HG03064 (cell line): ENCODE results near the gene STRADA.
A peak's percentile ranks its signal among the peaks of the same experiment; 100 is the strongest.

Source experiments
- ATAC-seq: cut with Tn5 transposase; IDR thresholded peaks from one replicate; pipeline ENCODE4 v1.9.1; 2021; ENCODE audit warnings: low read depth; ENCODE audit not compliant: unreplicated experiment

Gene STRADA, protein sequence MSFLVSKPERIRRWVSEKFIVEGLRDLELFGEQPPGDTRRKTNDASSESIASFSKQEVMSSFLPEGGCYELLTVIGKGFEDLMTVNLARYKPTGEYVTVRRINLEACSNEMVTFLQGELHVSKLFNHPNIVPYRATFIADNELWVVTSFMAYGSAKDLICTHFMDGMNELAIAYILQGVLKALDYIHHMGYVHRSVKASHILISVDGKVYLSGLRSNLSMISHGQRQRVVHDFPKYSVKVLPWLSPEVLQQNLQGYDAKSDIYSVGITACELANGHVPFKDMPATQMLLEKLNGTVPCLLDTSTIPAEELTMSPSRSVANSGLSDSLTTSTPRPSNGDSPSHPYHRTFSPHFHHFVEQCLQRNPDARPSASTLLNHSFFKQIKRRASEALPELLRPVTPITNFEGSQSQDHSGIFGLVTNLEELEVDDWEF

DNA sequence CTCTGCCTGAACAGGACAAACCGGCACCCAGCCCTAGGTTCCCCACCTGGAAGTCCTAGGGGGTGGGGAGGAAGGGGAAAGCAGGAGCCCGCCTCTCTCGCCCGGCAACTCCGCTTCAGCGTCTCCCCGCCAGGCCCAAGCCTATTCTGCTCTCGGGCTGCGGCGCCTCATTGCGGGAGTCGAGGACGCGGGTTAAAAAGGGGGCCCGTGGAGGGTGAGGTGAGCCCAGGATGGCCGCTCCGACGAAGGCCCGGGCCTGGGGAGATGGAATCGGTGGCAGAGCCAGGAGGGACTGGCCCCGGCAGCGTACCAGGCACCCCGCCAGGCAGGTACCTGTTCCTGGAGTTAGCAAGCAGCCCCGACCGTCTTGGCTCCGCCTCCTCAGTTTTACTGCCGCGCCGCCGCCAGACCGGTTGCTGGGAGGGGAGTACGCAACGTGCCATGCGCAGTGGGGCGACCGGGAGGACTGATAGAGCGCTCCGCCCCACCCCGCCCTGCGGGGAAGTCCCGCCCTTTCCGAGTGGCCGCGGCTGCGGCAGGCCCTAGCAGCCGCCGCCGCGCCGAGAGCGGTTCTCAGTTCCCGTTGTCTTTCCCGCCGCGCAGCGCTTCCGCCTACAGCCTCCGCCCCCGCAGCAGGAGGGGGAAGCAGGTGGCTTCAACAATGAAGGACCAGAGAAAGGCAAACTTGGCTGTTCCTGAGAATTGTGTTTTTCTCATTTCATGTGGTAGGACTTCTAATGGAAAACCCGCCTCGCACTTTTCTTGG, at the start of gene STRADA:
Gene STRADA, minus strand, starts transcription at position 392 of the 766 bp plus-strand sequence. CDS start 13,430 bp downstream, outside the sequence.
- ATAC-seq, result peak; percentile 83

DNA sequence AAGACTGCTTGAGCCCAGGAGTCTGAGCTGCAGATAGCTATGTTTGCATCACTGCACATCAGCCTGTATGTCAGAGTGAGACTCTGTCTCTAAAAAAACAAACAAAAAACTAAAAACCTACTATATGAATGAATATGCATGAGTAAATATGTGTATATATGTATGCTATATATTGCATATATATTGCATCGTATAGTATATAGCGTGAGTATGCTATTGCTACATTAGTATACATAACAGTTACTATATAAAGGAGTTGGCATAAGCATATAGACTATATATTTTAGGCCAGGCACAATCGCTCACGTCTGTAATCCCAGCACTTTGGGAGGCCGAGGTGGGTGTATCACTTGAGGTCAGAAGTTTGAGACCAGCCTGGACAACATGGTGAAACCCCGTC, 48.5 kb upstream of the STRADA start:
- ATAC-seq, result no peak

DNA sequence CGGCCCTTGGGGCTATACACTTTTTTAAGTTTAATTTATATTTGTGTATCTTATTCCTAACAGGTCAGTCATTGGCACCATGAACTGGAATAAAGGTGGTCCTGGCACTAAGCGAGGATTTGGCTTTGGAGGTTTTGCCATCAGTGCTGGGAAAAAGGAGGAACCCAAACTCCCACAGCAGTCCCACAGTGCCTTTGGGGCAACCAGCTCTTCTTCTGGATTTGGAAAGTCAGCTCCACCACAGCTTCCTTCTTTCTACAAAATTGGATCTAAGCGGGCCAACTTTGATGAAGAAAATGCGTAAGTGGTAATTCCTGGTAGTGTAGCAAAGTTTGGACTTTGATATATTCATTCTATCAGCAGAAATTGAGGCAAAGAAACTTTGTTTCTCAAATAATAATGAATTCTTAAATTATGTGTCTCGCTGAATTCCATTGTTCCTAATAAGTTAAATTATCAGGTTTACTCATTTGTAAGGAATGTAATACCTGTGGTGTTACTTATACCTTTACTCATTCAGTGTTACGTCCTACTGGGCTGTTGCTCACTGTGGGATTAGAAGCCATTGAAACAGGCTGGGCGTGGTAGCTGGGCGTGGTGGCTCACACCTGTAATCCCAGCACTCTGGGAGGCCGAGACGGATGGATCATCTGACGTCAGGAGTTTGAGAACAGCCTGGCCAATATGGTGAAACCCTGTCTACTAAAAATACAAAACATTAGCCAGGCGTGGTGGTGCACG, 45.5 kb upstream of the STRADA start:
- no peak for ATAC-seq

DNA sequence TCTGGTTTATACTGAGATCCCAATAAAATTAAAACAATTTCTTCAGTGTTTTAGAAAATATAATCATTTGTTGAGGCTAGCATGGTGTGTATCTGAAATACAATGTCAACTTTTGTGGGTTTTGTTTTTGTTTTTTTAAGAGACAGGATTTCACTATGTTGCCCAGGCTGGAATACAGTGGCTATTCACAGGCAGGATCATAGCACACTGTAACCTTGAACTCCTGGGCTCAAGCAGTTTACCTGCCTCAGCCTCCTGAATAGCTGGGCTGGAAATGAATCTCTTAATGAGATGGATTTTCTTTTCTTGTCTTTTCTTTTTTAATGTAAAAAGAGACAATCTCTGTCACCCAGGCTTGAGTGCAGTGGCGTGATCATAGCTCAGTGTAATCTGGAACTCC, 44.5 kb upstream of the STRADA start:
- ATAC-seq, result no peak

DNA sequence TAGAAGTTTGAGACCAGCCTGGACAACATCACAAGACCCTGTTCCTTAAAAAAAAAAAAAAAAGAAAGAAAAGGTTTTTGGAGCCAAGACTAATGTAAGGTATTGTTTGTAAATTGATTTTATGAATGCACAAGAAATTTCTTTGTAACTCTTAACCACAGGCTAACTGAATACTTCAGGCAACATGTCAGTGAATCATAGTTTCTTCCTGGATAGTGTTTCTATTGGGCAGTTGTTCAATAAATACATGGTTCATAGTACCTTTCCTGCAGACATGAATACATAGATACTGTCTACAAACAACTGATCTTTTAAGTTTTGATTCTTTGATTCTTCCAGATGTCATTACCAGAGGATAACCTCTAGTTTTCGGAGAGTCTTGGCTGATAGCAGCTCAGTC, 44.0 kb upstream of the STRADA start:
- no peak for ATAC-seq

DNA sequence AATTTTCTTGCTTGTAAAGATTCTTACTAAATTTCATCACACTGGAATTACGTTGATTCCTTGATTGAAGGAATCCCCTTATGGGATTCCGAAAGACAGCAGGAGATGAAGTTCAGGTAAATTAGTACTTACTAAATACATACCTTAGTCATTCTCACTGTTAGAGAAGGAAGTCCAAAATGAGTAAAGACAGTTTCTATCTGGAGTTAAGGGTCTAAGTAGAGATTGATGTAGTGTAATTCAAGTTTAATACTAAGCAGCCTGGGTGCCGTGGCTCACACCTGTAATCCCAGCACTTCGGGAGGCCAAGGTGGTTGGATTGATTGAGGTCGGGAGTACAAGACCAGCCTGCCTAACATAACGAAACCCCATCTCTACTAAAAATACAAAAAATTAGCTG, 41.9 kb upstream of the STRADA start:
- ATAC-seq, result no peak

DNA sequence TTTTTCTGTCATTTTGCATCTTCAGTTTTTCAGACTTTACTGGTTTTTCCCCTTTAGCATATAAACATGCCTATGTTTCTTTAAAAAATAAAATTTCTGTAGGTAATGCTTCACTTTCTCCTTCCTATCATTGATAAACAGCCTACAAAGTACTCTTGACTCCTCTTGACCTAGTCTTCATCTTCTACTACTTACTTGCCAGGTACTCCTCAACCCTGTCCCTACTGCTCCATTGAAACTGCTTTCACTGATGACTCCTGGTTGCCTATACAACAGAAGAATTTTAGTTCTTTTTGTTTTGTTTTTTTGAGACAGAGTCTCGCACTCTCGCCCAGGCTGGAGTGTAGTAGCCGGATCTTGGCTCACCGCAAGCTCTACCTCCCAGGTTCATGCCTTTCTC, 39.3 kb upstream of the STRADA start:
- no peak for ATAC-seq

DNA sequence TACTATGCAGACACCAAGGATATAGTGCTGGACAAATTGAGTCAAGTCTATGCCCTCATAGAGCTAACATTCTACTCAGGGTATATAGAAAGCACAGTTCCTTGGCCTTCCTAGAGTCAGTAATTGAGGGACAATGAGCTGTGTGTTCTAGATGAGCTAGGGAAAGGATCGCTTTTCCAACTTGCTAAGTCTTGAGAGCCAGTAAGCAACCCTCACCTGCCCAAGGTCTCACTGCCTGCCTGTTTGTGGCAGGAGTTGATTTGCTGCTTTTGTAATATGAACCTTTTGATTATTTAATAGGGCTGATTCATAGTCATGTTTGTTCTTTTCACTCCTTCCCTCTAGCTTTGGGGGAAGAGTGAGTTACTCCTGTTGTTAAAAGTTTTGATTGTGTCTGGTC, 38.9 kb upstream of the STRADA start:
- ATAC-seq, result no peak

DNA sequence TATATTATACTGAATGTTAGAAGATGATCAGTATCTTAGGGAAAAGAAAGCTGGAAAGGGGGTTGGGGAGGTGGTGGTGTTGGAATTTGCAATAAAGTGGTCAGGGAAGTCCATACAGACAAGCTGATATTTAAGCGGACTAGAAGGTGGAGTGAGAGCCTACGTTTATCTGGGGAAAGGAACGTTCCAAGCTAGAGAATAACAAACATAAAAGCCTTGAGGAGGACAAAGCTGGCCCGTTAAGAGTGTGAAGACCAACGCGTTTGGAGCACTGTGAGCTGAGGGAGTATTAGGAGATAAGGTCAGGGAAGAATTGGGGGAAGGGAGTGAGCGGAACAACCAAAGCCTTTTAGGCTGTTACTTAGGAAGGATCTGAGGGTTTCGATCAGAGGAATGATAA, 33.8 kb upstream of the STRADA start:
- ATAC-seq, result no peak

DNA sequence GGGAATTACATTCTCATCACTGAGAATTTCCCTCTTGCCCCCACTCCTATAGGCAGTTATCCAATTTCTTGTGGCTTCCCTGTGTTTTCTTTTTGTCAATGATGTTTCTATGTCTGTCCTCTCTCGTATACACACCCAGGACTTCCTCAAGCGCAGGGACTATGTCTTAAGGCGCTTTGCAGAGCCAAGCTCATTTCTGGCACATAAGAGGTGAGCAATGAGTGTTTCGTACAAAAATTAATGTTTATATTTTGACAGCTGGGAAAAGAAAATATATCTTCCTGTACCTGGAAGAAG, 33.3 kb upstream of the STRADA start:
- ATAC-seq, result no peak

DNA sequence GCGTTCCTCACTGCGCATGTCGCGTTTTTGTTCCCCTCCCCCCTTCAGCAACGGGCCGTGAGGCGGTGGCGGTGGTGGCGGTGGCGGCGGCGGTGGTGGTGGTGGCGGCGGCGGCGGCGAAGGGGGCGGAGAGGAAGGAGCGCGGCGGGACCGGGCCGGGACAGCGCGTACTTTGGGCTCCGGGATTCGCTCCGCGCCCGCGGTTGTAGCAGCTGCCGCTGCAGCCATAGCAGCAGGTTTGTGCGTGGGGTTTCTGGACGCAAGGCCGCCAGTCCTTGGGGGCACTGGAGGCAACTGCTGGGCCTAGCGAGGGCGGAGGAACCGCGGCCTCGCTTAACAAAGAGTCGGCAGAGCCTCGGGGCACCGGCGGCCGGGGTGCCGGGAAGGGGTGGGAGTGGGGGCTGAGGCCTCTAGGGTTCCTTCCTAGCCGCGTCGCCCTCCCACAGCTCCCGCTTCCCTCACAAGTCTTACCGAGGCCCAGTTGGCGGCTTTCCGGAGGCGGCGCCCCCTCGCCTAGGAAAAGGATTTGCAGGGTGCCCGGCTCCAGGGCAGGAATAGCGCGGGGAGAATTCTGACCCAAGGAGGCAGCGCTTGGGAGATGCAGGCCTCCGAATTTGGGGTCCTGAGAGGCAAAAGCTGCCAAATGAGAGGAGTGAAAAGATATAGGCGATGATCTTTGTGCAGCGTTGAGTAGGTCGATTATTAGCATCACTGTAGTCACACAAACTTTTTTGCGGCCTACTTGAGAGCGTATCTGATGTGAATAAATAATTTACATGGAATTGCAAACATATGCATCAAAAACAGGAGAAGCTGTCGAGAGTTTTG, 32.8 kb upstream of the STRADA start, which contains the start of gene DDX42:
Gene DDX42, plus strand, starts transcription at position 30 of the 828 bp plus-strand sequence. CDS start 12,880 bp downstream, outside the sequence.
- ATAC-seq, result no peak

DNA sequence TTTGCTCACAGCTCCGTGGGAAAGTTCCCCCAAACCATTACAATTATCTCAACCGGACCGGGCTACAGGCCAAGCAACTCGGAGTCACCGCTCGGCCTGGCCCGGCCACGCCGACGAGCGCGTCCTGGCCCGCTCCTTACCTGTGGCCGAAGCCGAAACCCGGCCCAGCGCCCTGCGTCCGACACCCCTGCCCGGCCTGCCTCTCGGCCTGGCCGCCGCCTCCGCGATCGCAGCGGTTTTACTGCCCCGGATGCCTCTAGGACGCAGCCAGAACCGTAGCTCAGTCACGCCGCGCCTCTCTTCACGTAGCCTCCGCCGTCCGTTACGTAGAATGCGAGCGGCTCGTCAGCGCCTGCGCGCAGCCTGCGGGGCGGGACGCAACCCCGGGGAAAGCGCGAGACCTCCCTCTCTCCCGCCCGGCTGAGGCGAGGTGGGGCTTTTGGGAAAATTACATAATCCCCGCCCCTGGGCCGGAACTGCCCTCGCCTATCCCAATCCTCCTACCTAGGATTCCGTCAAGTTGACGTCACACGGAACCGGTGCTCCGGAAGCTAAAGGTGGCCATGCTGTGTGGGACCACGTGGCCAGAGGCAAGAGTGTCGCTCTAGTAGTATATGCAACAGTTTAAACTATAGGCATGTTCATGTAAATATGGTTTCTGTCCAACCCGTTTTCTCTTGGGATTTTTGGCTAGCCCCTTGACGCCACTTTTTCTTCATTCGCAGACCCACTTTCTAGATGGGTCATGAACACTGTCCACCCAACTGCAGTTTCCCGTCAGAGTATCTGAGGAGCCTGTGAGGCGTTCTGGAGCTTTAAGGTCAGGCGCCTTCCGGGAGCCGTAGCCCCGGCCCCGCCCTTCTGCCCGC, 31.9 kb upstream of the STRADA start, which contains the start of gene CCDC47:
Gene CCDC47, minus strand, starts transcription at position 326 of the 869 bp plus-strand sequence. CDS start 7,422 bp downstream, outside the sequence.
- ATAC-seq, result peak; percentile 93

DNA sequence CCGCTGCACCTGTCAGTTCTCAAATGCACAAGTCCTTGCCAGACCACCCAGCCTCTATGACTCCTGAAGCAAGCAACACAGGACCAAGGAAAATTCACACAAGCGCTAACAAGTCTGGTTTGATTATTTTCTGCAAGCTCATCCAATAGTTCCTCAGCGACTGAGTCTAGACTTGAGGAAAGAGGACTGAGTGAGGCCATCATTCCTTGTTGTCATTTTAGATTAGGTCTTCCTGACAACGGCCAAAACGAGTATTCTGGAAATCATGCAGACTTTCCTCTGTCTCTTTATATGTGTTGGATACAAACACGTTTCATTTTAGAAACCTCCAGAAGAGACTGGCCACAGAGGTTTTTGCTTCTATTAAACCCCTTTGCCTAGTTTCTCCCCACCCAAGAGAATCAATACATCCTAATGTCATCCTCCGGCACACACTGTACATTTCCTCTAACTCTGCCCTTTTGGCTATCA, 31.2 kb upstream of the STRADA start:
- no peak for ATAC-seq

DNA sequence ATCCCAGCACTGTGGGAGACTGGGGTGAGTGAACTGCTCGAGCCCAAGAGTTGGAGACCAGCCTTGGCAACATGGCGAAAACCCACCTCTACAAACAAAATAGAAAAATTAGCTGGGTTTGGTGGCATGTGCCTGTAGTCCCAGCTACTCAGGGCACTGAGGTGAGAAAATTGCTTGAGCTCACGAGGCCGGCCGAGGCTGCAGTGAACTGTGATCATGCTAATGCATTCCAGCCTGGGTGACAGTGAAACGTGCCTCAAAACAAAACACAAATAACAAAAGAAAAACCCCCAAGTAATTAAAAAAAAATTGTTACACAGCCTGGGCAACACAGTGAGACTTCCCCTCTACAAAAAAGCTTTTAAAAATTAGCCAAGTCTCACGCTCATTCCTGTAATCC, 26.8 kb upstream of the STRADA start:
- no peak for ATAC-seq

DNA sequence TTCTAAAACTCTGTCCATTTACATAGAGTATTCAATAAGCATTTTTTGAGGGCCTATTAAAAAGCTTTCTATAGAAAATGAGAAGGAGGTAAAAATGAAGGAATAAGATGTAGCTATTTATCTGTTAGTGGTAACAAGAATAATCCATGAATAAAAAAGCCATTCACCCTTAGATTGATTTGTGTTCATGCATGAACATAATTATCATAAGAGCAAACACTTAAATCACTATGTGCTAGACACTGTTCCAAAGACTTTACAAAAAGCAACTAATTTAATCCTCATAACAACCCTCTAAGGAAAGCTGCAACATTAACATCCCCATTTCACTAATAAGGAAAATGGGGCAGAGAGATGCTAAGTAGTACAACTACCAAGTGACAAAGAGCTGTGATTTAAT, 25.2 kb upstream of the STRADA start:
- no peak for ATAC-seq

DNA sequence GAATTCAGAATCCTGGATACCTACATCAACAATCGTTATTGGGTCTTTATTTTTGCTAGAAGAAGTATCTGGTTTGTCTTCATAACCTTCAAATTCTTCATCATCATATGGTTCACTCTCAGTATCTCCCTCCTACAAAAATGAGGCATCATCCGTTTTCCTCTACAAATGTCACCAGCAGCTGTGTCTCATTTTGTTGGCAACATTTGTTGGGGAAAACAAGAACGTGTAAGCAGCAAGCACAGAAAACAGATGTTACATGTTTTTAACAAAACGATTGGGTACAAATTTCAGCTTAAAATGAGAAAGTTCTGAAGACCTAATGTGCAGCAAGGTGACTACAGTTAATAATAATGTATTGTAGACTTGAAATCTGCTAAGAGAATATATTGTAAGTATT, 23.1 kb upstream of the STRADA start:
- ATAC-seq, result no peak

DNA sequence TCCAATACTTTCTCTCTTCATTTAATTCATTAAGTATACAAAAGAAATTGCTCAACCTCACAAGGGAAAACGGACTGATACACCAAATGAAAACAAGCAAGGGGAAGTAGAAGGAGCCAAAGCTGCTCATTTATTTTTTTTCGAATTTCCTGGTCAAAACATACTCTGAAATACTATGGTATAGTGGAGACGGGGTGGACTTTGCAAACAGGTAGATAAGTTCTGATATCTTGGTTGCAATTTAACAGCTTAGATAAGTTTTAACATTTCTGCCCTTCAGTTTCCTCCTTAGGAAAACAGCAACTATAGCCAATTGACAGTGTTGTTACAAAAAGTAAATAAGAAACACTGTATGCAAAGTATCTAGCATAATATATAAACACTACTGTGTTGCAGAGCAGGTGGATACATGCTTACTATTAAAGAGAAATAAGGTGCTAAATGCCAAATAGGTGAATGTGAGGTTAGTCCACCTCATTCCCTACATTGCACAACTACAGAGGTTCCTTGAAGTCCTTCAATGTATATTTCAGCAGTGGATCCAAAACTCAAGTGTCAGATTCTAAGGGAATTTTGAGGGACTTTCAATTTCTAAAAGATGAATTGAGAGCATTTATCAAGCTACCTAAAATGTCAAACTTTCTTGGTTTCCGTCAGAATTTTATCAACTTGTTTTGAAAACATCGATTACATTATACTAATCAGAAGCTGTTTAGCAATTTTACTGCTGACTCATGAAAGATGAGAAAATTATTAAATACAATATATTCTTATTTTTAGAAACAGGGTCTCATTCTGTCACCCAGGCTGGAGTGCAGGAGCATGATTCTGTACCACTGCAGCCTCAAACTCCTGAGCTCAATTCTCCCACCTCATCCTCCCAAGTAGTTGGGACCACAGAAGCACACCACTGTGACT, 20.8 kb upstream of the STRADA start:
- no peak for ATAC-seq
